Mesodermal cell (in vitro differentiated cells): ENCODE results near the gene SGO2.
"Not testable (repeated sequence)": the region's sequence is repeated elsewhere in the genome, so short reads cannot be mapped to it uniquely, and the experiment has no call there.

Source experiments
- H3K27ac ChIP-seq: 2 replicates; pipeline ENCODE4 v1.7.0; 2013; ENCODE audit warnings: mild to moderate bottlenecking, low read depth, low read length, moderate library complexity; ENCODE audit not compliant: severe bottlenecking
- H3K36me3 ChIP-seq: 2 replicates; pipeline ENCODE4 v1.7.1; 2013; ENCODE audit warnings: mild to moderate bottlenecking, low read length, moderate library complexity; ENCODE audit not compliant: control insufficient read depth, insufficient read depth
- H3K4me1 ChIP-seq: one replicate; pipeline ENCODE4 v1.7.1; 2013; ENCODE audit warnings: mild to moderate bottlenecking, low read length; ENCODE audit not compliant: insufficient read depth, control insufficient read depth, poor library complexity, severe bottlenecking
- H3K4me3 ChIP-seq: 2 replicates; pipeline ENCODE4 v1.7.0; 2013; ENCODE audit warnings: low read length, control low read depth, mild to moderate bottlenecking; ENCODE audit not compliant: insufficient read depth, poor library complexity, severe bottlenecking; ENCODE audit errors: extremely low read depth
- H3K9me3 ChIP-seq: 2 replicates; pipeline ENCODE4 v1.7.1; 2013; ENCODE audit warnings: mild to moderate bottlenecking, low read length, moderate library complexity; ENCODE audit not compliant: control insufficient read depth
- WGBS, 2 experiments: methylation state at CpG; one replicate each; pipeline ENCODE4 v1.1.5; 2013; ENCODE audit warnings: missing lambda C conversion rate in 2 of 2; ENCODE audit not compliant: insufficient coverage in 2 of 2; 5-methylcytosine and 5-hydroxymethylcytosine counted together

SGO2 gene

GRCh38 chr2:200620606-200621390 lies 94.8 kb downstream of the SGO2 start:
- Histone ChIP-seq H3K27ac (no peak overlapping the region), H3K36me3 (no peaks in the 10 kb centered on the region), H3K4me3 (no peak overlapping the region), H3K9me3 (no peaks in the 10 kb centered on the region), H3K4me1 (no peaks in the 10 kb centered on the region)
- 94 to 98% methylated on average over 6 of the region's 7 CpGs for WGBS, 2 experiments

- Histone ChIP-seq H3K4me3 (no peak overlapping the region), H3K36me3 (no peaks in the 10 kb centered on the region), H3K9me3 (no peaks in the 10 kb centered on the region), H3K4me1 (no peaks in the 10 kb centered on the region), H3K27ac (no peak overlapping the region)
- 83% methylated on average over 1 of the region's 1 CpG; no CpG with 5 or more reads in 1 of the 2 experiments for WGBS, 2 experiments
Observed at GRCh38 chr2:200622106-200622505, 96.1 kb downstream of the SGO2 start.

GRCh38 chr2:200624026-200624425 lies 98.0 kb downstream of the SGO2 start:
- peaks cover 6% of the 10 kb centered on the region for H3K4me1 ChIP-seq
- no peaks in the 10 kb centered on the region for H3K36me3 ChIP-seq
- no peaks in the 10 kb centered on the region for H3K9me3 ChIP-seq
- H3K4me3 ChIP-seq = no peak overlapping the region
- no peak overlapping the region for H3K27ac ChIP-seq
- WGBS, 2 experiments = 88 to 100% methylated on average over 1 to 2 of the region's 2 CpGs

- Histone ChIP-seq H3K36me3 (no peaks in the 10 kb centered on the region), H3K9me3 (no peaks in the 10 kb centered on the region), H3K4me3 (no peak overlapping the region), H3K4me1 (peaks cover 6% of the 10 kb centered on the region), H3K27ac (no peak overlapping the region)
- WGBS, 2 experiments = 83 to 100% methylated on average over 1 to 2 of the region's 3 CpGs
Observed at GRCh38 chr2:200624658-200625057, 98.7 kb downstream of the SGO2 start.

GRCh38 chr2:200625282-200625681 lies 99.3 kb downstream of the SGO2 start:
- 43% methylated on average over 1 of the region's 2 CpGs; no CpG with 5 or more reads in 1 of the 2 experiments for WGBS, 2 experiments
- H3K27ac ChIP-seq = no peak overlapping the region
- peaks cover 6% of the 10 kb centered on the region for H3K4me1 ChIP-seq
- no peak overlapping the region for H3K4me3 ChIP-seq
- H3K36me3 ChIP-seq = no peaks in the 10 kb centered on the region
- no peaks in the 10 kb centered on the region for H3K9me3 ChIP-seq

GRCh38 chr2:200625958-200626363 lies 100.0 kb downstream of the SGO2 start:
- Histone ChIP-seq H3K27ac (no peak overlapping the region), H3K4me1 (peaks cover 6% of the 10 kb centered on the region), H3K4me3 (no peak overlapping the region), H3K36me3 (no peaks in the 10 kb centered on the region), H3K9me3 (no peaks in the 10 kb centered on the region)
- WGBS, 2 experiments = 86 to 100% methylated on average over 1 of the region's 2 CpGs

GRCh38 chr2:200627110-200627770 lies 101.2 kb downstream of the SGO2 start:
- Histone ChIP-seq H3K4me3 (no peak overlapping the region), H3K36me3 (no peaks in the 10 kb centered on the region), H3K4me1 (peaks cover 6% of the 10 kb centered on the region), H3K9me3 (no peaks in the 10 kb centered on the region), H3K27ac (no peak overlapping the region)
- WGBS, 2 experiments = 85% methylated on average over 2 of the region's 4 CpGs; no CpG with 5 or more reads in 1 of the 2 experiments

GRCh38 chr2:200628461-200628860 lies 102.5 kb downstream of the SGO2 start:
- 68 to 80% methylated on average over 1 to 4 of the region's 4 CpGs for WGBS, 2 experiments
- not testable (repeated sequence) for H3K4me3 ChIP-seq, H3K36me3 ChIP-seq, H3K9me3 ChIP-seq, H3K4me1 ChIP-seq, H3K27ac ChIP-seq

- Histone ChIP-seq H3K4me1 (peaks cover 6% of the 10 kb centered on the region), H3K36me3 (no peaks in the 10 kb centered on the region), H3K4me3 (no peak overlapping the region), H3K27ac (no peak overlapping the region), H3K9me3 (no peaks in the 10 kb centered on the region)
- 100% methylated on average over 1 of the region's 1 CpG; no CpG with 5 or more reads in 1 of the 2 experiments for WGBS, 2 experiments
Observed at GRCh38 chr2:200631287-200631686, 105.3 kb downstream of the SGO2 start.
